D341Med (cell line): ENCODE data around the gene KRT76.
"Not testable (repeated sequence)": the region's sequence is repeated elsewhere in the genome, so short reads cannot be mapped to it uniquely, and the experiment has no call there.

Source experiments
- DNase-seq: peaks from one replicate; pipeline ENCODE4 v3.0.0; 2012; ENCODE audit warnings: low spot score

The KRT76 gene

DNA sequence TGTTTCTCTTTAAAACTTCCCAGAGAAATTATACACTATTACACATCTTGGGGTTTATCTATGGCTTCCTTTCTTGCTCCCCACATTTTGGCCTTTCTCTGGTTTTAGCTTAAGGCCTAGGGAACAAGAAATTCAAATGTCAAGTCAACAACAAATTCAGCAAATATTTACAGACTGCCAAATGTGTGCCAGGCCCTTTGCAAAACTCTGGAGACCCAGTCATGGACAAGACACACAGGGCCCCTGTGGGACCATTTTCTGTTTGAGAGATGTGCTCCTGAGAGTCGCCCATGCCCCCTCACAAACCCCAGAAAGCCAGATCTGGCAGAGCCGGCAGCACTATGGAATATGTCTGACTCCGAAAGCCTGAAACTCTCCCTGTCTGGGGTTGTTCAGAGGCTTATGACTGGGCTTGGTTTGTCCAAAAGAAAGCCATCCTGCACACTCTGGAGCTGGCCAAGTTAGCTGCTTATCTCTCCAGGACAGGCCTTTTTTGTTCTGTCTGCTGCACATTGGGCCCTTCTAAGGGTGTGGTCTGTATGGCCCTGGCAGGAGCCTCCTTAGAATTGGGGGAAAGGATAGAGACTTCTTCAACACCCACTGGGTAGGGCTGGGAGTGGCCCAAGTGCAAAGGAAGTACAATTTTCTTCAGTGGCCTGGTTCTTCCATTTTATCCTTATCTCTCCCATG, 19.8 kb upstream of the KRT76 start:
- DNase-seq, result no peak

DNA sequence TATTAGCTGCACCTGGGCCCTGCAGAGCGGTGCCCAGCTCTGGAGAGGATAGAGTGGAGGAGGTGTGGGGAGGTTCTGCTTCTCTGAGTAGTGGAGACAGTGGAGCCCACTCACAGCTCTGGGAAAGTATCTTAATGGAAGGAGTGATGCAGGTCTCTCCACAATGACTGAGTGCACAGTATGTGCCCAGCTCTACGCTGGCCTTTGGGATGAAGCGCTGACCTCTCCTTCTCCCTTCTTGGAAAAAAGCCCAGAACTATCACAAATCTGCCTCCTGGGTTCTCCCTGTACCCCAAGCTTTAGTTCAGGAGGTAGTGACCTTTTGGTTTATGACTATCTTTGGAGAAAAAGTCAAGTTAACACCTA, 19.3 kb upstream of the KRT76 start:
- DNase-seq, result no peak

DNA sequence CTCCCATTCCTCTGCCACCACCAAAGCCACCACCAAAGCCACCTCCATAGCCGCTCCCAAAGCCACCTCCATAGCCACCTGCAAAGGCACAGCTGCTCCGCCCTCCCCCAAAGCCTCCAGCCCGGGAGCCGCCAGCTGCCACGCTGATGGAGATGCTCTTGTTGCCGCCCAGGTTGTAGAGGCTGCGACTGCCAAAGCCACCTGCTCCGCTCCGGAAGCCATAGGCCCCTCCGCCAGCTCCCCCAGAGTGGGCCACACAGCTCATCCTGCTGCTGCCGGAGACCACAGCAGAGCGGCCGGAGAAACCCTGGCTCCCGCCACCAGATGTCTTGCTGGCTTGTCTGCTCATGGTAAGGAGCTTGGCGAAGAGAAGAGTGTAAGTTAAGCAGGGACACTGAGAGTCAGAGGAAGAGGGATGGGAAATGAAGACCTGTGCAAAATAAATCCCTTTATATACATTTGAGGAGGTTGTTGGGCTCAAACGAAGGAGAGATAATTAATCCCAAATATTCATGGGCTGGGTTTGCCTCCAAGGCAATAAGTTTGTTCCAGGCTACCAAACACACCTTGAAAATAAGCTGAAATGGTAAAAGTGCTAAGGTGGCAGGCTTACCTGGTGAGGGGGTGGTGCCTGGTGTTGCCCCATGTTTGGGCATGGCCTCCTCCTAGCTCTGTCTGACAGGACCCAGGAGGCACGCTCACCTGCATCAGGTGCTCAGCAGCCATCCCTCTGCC, 18.7 kb upstream of the KRT76 start, which contains the start of gene KRT3:
KRT3 (minus strand) TSS at position 424 of the 735 bp plus-strand sequence; CDS start at position 349, 75 bp downstream.
- DNase-seq, result no peak

DNA sequence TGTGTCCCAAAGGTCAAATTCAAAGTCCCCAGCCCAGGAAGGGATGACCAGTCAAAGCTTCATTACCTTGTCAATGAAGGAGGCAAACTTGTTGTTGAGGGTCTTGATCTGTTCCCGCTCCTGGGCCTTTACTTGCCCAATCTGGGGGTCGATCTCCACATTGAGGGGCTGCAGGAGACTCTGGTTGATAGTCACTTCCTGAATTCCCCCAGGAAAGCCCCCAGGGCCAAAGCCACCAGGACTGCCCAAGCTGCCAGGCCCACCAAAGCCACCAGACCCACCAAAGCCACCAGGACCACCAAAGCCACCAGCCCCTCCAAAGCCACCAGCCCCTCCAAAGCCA, 18.2 kb upstream of the KRT76 start:
- DNase-seq, result not testable (repeated sequence)

DNA sequence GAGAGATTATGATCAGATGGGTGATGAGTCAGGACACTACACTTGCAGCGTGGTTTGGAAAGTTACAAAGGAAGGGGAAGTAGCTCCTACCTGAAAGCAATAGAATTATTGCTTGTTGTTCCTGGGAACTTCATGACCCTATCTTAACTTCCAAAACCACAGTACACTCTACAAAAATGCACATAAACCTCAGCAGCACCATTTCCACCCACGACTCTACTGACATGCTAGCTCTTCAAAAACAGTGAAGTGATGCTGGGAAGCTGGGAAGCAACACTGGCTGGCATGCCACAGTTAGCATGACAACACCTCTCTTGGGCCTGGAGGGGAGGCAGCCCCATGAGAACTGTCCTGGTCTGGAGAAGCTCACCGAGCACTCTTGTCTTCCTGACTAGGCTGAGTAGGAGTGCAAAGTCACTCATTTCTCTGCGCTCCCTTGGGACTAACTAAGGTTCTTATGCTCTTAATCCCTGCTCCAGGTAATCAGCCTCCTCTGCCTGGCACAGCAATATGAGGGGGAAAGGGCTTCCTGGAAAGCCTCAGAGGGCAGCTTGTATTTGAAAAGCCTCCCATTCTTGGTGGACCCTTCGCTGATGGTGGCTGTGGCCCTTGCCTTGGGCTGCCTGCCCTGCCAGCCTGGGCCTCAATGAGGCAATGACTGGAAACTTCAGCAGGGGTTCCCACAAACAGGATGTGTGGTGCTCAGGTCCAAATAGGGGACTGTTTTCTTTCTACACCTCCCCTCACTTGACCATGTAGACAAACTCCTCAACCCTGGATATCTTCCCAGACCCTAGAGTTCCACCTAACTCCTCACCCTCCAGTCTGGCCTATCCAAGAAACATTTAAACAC, 17.6 kb upstream of the KRT76 start:
- DNase-seq, result no peak

DNA sequence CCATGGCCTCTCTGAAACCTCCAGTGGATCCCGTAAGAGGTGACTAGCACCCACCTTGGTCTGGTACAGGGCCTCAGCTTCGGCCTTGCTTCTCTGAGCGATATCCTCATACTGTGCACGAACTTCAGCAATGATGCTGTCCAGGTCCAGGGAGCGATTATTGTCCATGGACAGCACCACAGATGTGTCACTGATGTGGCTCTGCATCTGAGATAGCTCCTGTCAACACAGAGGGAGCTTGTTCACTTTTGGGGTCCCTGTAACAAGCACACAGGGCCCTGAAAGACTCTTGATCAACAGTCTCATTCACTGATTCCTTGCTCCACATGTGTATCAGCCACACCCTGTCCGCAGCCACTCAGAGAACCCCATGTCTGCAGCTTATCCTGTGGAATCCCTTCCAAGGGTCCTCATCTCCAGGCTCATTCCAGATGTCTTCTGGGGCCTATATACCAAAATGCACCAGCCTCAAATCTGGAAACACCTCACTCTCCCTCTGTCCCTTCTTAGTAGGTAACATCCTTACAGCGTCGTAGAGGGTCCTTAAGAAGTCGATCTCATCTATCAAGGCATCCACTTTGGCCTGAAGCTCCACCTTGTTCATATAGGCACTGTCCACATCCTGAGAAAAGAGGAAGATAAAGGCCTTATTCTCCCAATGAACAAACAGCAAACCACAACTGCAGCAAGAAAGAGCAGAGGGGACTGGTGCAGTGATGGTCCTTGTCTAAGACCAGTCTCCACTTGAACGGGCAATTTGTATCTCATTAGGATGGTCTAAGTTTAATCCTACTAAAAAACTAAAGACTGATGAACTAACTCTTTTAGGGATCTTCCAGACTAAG, 15.3 kb upstream of the KRT76 start:
- no peak for DNase-seq

DNA sequence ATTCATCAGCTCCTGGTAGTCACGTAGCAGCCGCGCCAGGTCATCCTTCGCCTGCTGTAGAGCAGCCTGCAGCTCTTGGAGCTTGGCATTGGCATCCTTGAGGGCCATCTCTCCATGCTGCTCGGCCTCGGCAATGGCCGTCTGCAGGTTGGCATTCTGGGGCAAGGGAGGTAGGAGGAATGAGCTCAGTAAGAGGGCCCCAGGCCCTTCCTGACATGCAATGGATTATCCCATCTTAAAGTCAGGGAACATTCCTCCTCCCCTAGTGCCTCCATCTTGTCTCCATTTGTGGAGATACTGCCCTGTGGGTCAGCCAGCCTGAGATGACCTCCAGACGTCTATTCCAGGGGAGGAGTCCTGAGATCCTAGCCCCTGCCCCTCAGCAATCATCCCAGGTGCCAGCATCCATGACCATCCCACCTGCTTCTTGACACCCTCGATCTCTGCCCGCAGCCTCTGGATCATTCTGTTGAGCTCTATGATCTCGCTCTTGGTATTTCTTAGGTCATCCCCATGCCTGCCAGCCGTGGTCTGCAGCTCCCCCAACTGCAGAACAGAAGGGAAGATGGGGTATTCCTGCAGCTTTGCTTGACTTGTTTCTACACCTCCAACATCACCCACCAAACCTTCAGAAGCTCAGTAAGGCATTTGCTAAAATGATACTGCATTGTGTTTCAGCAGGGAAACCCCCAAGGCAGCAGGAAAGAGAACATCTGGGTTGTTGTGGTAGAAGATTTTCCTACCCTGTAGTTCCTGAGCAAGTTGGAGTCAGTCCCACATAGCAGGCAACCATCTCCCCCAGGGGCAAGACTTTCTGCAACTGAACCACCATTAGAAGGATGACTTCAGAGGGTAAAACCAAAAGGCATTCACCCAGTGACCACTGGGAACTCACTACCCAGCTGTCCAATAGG, 14.4 kb upstream of the KRT76 start:
- no peak for DNase-seq

DNA sequence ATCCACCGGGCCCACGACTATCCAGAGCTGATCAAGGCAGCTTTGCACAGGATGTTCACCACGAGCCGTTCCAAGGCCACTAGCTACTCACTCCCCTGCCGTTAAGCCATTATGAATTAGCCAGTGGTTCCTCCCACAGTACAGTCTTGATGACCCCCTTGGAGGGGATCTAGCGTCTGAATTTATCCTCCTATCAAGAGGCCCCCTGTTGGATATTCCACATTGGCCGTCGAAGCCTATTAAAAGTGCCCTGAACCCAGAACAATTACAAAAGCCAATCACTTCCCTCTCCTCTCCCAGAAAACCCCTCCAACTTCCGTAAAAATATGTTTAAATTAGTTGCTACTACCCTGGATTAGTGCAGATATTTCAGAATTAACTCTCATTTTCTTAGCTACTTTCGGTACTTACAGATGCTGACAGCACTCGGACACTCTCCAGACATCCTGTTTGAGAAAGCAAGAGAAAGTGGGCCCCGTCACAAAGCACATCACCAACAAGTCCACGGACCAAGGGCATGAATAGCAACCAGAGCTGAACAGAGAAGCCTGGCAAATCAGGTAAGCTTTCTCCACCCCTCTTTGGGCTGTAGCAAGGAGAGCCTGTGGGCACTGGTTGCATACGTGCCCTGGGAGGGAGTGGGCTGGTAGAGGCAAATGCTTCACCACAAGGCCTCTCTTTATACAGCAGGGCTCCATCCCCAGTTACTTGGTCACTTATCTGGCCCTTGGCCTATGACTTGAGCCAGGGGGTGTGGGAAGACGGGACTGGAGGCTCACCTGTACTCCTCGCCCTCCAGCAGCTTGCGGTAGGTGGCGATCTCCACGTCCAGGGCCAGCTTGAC, 13.5 kb upstream of the KRT76 start:
- no peak for DNase-seq

DNA sequence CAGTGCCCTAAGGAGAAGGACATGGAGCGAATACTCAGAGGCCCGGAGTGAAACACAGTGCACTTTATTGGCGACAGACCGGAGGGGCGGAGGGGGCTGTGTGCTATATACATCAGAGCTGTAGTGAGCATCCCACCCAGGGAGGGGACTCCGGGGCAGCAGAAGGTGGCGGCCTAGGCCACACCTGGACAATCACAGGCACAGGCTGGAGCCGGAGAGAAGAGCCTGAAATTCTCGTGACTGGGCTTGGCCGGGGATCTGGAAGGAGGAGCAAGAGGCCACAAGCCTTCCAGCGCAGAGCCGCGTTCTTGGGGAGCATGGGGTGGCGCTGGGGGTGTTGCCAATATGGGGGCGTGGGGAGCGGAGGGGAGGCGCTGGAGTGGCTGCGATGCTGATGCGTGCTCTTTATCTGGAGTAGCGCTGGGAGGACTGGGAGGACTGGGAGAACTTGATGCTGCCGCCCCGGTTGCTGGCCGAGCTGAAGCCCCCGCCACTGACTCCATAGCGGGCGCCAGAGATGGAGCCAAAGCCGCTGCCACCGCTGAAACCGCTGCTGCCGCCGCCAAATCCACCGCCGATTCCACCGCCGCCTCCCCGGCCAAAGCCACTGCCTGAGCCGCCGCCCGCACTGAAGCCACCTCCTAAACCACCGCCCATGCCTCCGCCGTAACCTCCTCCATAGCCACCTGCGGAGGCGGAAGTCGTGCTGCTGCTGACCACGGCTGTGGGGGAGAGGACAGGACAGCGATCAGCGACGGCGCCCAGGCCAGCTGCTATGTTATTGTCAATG, 12.7 kb upstream of the KRT76 start:
- no peak for DNase-seq

DNA sequence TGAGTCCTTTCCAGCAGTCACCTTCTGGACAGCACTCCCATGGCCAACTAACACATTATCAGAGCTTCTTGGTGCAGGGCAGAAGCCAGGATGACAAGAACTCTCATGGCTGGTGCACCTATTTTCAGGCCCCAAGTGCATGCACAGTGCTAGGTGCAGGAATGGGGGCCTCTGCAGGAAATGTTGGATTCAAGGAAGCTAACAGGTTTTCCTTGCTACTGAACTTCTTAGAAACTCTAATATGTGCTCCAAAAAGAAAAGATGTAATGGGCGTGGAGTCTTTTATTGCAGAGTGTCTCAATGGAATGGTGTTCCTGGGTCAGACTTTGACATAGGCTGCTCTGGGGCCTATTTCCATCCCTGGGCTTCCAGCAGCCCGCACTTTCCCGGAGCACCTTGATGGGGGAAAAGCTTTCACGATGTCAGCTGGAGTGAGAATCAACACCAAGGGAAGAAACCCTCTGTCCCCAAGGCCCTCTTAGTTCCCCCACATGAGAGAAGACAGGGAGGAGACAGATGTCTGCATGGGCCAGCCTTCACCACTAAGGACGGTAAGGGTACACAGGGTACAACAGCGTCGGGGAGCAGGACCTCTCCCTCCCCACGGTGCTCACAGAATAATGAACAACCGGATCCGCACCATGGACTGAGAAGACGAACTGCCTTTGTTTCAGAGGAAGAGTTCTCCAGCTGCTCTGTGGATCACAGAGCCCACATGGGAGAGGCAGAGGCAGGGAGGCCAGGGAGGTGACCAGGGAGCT, 11.9 kb upstream of the KRT76 start:
- DNase-seq, result no peak

DNA sequence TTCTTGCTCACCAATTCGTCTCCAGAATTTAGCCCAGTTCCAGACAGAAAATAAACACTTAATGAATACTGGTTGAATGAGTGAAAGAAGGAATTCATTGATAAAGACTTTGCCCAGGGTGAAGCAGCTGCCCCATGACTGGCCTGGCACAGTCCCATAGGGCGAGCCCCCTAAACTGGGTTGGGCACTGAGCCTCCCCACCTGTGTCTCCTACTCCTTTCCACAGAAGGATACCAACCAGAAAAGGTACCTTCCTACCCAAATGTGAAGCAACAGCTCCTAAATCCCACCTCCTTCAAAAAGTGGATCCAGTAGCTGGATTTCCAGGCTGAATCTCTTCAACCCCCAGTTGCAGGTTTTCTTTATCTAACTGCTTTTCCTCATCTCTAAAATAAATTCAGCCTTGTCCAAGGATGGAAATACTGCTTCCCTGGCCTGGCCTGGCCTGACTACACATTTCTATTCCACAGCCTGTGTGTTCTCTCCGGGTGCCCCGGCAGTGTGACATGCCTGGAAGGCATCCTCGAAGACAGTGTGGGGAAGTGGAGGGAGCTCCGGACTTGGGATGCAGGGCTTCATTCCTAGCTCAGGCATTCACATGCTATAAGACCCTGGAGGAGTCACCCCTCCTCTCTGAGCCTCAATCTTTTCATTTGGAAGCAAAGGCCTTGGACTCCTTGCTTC, 11.2 kb upstream of the KRT76 start:
- no peak for DNase-seq

DNA sequence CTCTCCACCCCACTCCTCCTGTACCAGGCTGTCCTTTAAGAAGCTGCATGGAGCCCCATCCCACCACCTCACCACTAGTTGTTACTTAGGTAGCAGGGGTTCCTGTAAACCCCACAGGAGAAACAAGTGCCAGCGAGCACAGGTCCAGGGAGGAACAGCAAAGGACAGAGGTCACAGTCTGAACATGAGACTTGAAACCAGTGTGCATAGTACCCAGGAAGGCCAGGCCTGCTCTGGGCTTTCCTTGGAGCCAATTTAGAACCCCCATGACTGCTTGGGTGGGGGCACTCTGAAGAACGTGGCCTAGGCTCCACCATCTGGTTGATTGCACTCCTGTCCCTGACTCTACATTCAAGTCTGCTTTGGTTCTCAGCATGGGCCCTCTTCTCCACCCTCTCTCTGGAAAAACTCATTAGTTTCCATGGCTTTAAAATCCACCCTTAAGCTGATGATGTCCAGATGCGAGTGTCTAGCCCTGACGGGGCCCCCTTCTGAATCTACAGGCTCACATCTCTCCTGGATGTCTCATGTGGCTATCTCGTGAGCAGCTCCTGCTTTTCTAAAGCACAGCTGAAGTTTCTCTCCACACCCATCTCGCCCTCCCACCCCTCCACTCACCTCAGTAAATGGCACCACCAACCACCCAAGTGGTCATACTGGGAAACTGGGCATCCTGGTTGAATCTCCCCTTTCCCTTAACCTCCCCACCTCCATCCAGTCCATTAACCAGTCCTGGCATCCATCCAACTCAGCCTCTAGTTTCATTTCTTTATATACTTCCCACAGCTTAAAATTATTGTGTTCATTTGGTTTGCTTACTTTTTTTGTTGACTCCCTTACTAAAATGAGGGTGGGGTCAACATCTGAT, 10.4 kb upstream of the KRT76 start:
- no peak for DNase-seq

DNA sequence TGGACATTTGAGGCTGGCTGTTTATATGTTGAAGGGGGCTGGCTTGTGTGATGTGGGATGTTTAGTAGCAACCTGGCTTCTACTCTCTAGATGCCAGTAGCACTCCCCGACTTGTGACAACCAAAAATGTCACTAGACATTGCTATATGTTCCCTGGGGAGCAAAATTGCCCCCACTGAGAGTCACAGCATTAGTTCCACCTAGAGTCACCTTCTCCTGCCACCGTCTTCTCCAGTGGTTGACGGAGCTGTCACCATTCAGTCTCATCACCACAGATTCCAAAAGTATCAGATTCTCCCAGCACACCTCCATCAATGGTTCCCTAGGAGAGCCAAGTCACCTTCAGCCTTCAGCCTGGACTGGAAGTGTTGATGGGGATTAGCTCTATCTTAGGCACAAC, 7.8 kb upstream of the KRT76 start:
- DNase-seq, result no peak

DNA sequence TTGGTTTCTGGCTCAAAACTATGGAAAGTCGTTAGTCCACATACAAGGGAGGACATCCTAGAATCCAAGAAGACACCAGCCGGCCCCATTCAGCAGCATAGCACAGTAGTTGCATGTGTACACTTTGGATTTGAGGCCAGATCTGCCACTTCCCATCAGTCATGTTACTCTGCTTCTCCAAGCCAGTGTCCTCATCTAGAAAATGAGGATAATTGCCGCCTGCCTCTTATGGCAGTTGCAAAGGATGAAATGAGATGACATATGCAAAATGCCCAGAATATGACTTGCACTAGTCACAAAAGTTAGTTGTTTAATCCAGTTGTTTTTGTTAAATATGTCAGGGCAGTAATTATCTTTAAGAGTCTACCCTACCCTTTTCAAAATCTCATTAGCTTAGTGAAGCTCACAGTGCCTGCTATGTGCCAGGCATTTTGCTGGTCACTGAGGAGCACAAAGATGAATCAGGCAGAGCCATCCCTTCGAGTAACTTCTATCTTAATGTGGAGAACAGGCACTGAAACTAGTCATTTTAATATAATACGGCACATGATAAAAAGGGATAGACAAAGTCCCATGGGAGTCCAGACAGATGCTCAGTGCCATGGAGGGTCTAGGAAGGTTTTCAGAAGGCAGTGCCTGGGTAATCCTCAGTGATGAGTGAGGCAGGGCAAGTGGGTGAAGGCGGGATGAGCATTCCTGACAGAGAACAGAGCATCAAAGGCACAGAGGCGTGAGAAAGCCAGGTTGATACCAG, 6.6 kb upstream of the KRT76 start:
- no peak for DNase-seq

DNA sequence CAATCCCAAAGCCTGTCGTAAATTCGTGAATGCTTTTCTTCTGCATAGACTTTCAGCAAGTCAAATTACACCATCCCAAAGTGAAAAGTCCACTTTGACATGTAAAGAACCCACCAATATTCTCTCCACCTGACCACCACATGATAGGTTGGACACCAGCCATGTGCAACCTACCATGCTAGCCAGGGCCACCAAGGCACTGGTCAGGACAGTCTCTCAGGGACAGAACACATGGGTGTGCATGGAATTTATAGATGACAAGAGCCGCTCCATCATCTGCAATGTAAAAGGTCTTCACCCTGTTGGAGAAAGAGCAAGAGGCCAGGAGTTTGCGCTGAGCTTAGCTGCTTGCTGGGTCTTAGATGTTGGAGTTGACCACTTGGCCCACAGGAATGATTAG, 5.4 kb upstream of the KRT76 start:
- DNase-seq, result no peak
